ENCODE measurements around the gene MSANTD7.

The MSANTD7 gene

GRCh38 chr10:14876764-14877163, 38.7 kb downstream of the MSANTD7 start:
- H3K4me3 ChIP-seq, result peak overlapping the region; percentile 96
- DNase-seq (ENCODE audit: low spot score), result no peak
- TF ChIP-seq, protein P1, sequence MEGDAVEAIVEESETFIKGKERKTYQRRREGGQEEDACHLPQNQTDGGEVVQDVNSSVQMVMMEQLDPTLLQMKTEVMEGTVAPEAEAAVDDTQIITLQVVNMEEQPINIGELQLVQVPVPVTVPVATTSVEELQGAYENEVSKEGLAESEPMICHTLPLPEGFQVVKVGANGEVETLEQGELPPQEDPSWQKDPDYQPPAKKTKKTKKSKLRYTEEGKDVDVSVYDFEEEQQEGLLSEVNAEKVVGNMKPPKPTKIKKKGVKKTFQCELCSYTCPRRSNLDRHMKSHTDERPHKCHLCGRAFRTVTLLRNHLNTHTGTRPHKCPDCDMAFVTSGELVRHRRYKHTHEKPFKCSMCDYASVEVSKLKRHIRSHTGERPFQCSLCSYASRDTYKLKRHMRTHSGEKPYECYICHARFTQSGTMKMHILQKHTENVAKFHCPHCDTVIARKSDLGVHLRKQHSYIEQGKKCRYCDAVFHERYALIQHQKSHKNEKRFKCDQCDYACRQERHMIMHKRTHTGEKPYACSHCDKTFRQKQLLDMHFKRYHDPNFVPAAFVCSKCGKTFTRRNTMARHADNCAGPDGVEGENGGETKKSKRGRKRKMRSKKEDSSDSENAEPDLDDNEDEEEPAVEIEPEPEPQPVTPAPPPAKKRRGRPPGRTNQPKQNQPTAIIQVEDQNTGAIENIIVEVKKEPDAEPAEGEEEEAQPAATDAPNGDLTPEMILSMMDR (IDR thresholded peaks at IDR 0.05), result no peak
- peak overlapping the region in 1 of 2 donors; percentile 5 for H3K27ac ChIP-seq

- peak within 1 kb of the TSS; percentile 87 to 97 for H3K27ac ChIP-seq
- peak; percentile 97 for DNase-seq (ENCODE audit: low spot score)
Measured at GRCh38 chr10:14878266-14879123, 40.4 kb downstream of the MSANTD7 start, which contains the start of gene SUV39H2. Gene SUV39H2, plus strand, starts transcription at chr10:14878866. Its CDS starts 23 bp downstream, at chr10:14878889.

GRCh38 chr10:14879124-14879927, 41.2 kb downstream of the MSANTD7 start:
- H3K4me3 ChIP-seq, result peak overlapping the region; percentile 96
- H3K27ac ChIP-seq, result peak overlapping the region; percentile 87 to 97
- DNase-seq (ENCODE audit: low spot score), result no peak
- TF ChIP-seq, protein P1 (IDR thresholded peaks at IDR 0.05), result no peak

More at GRCh38 chr10:14878266-14879123, 40.4 kb downstream of the MSANTD7 start, which contains the start of gene SUV39H2:
- peak within 1 kb of the TSS; percentile 96 for H3K4me3 ChIP-seq
- TF ChIP-seq, protein P1 (IDR thresholded peaks at IDR 0.05), result no peak

DNA sequence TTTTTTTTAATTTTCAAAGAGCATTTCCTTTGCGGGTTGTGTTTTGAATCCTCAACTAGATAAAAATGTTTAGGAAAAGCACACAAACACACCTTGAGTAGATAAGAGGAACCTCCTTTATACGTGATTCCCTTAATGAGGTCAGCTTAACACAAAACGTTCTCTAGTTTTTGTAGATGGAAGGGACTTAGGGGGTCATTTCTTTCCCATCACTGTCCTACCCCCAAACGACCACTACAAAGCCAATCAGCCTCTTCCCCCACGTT, 41.8 kb downstream of the MSANTD7 start:
- no peak overlapping the region for H3K27ac ChIP-seq
- H3K4me3 ChIP-seq, result no peak overlapping the region
- DNase-seq (ENCODE audit: low spot score), result no peak
- TF ChIP-seq, protein P1 (IDR thresholded peaks at IDR 0.05), result no peak

DNA sequence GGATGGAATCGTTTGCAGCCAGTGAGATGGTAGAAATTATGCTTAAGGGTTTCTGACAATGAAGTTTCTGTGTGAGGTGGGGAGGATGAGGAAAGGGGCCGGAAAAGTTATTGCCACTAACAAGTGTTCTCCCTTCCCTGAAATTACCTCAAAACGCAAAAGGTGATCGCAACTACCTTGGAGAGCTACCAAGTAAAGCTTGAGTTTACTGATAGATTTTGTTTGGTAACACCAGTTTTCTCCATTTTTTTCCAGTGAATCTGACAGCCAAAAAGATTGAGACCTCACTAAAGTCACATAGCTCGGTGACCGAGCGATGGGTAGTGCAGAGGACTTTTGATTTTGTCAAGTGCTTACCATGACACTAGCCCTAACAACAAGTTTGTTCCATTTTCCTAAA, 42.1 kb downstream of the MSANTD7 start:
- TF ChIP-seq, protein P1 (IDR thresholded peaks at IDR 0.05), result no peak
- no peak overlapping the region for H3K27ac ChIP-seq
- DNase-seq (ENCODE audit: low spot score), result no peak
- no peak overlapping the region for H3K4me3 ChIP-seq

- no peak overlapping the region for H3K4me3 ChIP-seq
- TF ChIP-seq, protein P1 (IDR thresholded peaks at IDR 0.05), result no peak
- DNase-seq (ENCODE audit: low spot score), result no peak
- H3K27ac ChIP-seq, result no peak overlapping the region
Measured at GRCh38 chr10:14884082-14884481, 46.0 kb downstream of the MSANTD7 start.

Data from coronary artery (tissue), 2 donors.